Retinal pigment epithelial cell (primary cell): Measurements from ENCODE around the gene ADAMTS7.
"Not testable (repeated sequence)": the region's sequence is repeated elsewhere in the genome, so short reads cannot be mapped to it uniquely, and the experiment has no call there.

ENCODE experiments used
- DNase-seq: peaks from one replicate; pipeline ENCODE4 v3.0.0-alpha.2; 2010; ENCODE audit warnings: low read depth
- H3K4me3 ChIP-seq: 2 replicates; pipeline ENCODE4 v1.5.1; 2011; ENCODE audit warnings: mild to moderate bottlenecking, low read length, control low read depth, moderate library complexity
- CTCF ChIP-seq: conservative IDR thresholded peaks from 2 replicates; pipeline ENCODE4 v1.5.1; 2011; ENCODE audit warnings: low read depth, low read length, control low read depth, inconsistent platforms

The ADAMTS7 gene

GRCh38 chr15:78850941-78851755 lies 39.9 kb upstream of the ADAMTS7 start:
- H3K4me3 ChIP-seq = no peak overlapping the region

GRCh38 chr15:78850352-78850751 lies 39.1 kb upstream of the ADAMTS7 start:
- no peak for DNase-seq
- TF ChIP-seq CTCF = no peak
- H3K4me3 ChIP-seq = no peak overlapping the region

More at GRCh38 chr15:78850941-78851755, 39.9 kb upstream of the ADAMTS7 start:
- TF ChIP-seq CTCF = no peak
- no peak for DNase-seq

- H3K4me3 ChIP-seq, DNase-seq: not testable (repeated sequence)
Measured at GRCh38 chr15:78847387-78847906, 36.2 kb upstream of the ADAMTS7 start.

- not testable (repeated sequence) for H3K4me3 ChIP-seq, DNase-seq
Measured at GRCh38 chr15:78846906-78847305, 35.6 kb upstream of the ADAMTS7 start.

- no peak for TF ChIP-seq CTCF
- DNase-seq = no peak
- H3K4me3 ChIP-seq = no peak overlapping the region
Measured at GRCh38 chr15:78842519-78842918, 31.3 kb upstream of the ADAMTS7 start.

- no peak overlapping the region for H3K4me3 ChIP-seq
- DNase-seq = no peak
- TF ChIP-seq CTCF = no peak
Measured at GRCh38 chr15:78841891-78842290, 30.6 kb upstream of the ADAMTS7 start.

GRCh38 chr15:78841376-78841706 lies 30.1 kb upstream of the ADAMTS7 start:
- TF ChIP-seq CTCF = no peak
- H3K4me3 ChIP-seq = no peak overlapping the region

GRCh38 chr15:78840661-78841375 lies 29.6 kb upstream of the ADAMTS7 start:
- TF ChIP-seq CTCF = no peak
- no peak overlapping the region for H3K4me3 ChIP-seq
- DNase-seq = peak; percentile 64

More at GRCh38 chr15:78841376-78841706, 30.1 kb upstream of the ADAMTS7 start:
- no peak for DNase-seq

GRCh38 chr15:78839151-78839550 lies 27.9 kb upstream of the ADAMTS7 start:
- not testable (repeated sequence) for H3K4me3 ChIP-seq, DNase-seq
